ENCODE results near the gene RAET1G.

DNA sequence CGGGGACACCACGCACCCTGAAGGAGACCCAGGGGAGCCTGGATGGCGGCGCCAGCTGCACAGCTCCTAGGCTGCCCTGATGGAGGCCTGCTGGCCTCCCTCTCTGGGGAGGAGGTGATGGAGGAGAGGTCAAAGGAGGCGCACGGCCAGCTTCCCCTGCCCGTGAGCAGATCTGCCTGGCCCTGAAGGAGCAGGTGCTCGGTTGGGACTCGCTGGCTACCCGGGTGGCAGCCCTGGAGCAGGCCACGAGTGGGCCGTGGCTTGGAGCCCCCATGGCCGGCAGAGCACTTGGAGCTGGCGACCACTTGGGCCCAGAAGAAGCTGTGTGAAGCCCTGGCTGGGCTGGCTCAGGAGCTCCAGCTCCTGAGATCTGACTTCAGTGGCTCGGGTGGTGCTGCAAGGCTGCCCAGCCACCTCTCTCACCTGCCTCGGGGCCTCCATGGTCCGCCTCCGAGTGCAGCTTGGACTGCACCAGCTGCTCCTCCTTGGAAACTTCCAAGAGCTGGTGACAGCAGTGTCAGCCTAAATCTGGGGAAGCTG, 17.5 kb downstream of the RAET1G start:
- TF ChIP-seq, protein P1, sequence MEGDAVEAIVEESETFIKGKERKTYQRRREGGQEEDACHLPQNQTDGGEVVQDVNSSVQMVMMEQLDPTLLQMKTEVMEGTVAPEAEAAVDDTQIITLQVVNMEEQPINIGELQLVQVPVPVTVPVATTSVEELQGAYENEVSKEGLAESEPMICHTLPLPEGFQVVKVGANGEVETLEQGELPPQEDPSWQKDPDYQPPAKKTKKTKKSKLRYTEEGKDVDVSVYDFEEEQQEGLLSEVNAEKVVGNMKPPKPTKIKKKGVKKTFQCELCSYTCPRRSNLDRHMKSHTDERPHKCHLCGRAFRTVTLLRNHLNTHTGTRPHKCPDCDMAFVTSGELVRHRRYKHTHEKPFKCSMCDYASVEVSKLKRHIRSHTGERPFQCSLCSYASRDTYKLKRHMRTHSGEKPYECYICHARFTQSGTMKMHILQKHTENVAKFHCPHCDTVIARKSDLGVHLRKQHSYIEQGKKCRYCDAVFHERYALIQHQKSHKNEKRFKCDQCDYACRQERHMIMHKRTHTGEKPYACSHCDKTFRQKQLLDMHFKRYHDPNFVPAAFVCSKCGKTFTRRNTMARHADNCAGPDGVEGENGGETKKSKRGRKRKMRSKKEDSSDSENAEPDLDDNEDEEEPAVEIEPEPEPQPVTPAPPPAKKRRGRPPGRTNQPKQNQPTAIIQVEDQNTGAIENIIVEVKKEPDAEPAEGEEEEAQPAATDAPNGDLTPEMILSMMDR (IDR thresholded peaks at IDR 0.05 in 4 of 5, conservative IDR thresholded peaks at IDR 0.05 in 1 of 5), result no peak
- no peak for TF ChIP-seq POLR2A (IDR thresholded peaks at IDR 0.05)

Data from gastrocnemius medialis (tissue), 4 donors.